ENCODE measurements around the gene RFC3.

DNA sequence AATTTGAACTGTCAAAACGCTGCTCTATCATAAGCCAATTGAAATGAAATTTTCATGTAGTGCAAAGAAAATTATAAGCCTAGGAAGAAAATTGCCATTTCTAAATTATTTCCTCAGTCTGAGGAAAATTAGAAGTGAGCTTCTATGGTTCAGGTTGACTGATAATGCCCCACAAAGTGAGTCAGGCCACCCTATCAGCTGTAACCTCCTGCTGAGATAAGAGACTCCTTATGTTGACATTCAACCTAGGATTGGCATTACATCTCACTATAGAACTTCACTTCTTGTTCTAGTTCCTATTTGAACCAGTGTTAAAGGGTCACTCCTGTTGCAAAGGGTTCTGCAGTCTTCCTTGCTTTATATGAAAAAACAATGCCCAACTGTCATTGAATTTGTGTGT lies 32.6 kb upstream of the RFC3 start:
- TF ChIP-seq POLR2AphosphoS5 (IDR thresholded peaks at IDR 0.05) (no peak), POLR2A (IDR thresholded peaks at IDR 0.05) (no peak)
- TF ChIP-seq, protein P1, sequence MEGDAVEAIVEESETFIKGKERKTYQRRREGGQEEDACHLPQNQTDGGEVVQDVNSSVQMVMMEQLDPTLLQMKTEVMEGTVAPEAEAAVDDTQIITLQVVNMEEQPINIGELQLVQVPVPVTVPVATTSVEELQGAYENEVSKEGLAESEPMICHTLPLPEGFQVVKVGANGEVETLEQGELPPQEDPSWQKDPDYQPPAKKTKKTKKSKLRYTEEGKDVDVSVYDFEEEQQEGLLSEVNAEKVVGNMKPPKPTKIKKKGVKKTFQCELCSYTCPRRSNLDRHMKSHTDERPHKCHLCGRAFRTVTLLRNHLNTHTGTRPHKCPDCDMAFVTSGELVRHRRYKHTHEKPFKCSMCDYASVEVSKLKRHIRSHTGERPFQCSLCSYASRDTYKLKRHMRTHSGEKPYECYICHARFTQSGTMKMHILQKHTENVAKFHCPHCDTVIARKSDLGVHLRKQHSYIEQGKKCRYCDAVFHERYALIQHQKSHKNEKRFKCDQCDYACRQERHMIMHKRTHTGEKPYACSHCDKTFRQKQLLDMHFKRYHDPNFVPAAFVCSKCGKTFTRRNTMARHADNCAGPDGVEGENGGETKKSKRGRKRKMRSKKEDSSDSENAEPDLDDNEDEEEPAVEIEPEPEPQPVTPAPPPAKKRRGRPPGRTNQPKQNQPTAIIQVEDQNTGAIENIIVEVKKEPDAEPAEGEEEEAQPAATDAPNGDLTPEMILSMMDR (IDR thresholded peaks at IDR 0.05) = no peak
